A549 (cell line): Measurements from ENCODE around the gene BLOC1S4.

Experiments used
- ELK1 ChIP-seq: fragments of 150-350 bp; IDR thresholded peaks from 2 replicates; pipeline ENCODE4 v1.6.1; 2014; ENCODE audit warnings: low read depth, mild to moderate bottlenecking, low read length
- HOXB13 ChIP-seq: fragments of 250-450 bp; sonication (Bioruptor Pico); IDR thresholded peaks from 2 replicates; pipeline ENCODE4 v1.5.0; 2020; ENCODE audit warnings: low read depth, mild to moderate bottlenecking, moderate library complexity
- POLR2A ChIP-seq: IDR thresholded peaks from 2 replicates; pipeline ENCODE4 v1.6.1; 2012; ENCODE audit warnings: mild to moderate bottlenecking, low read length
- RCOR1 ChIP-seq: fragments of 150-350 bp; IDR thresholded peaks from 2 replicates; pipeline ENCODE4 v1.6.1; 2014; ENCODE audit warnings: antibody characterized with exemption, low read length, low read depth
- USF2 ChIP-seq: fragments of 450-650 bp; IDR thresholded peaks from 2 replicates; pipeline ENCODE4 v1.6.1; 2014; ENCODE audit warnings: antibody characterized with exemption
- TF ChIP-seq, protein P1 (sequence below): fragments of >200 bp; sonication (Bioruptor Twin); formaldehyde crosslinking; IDR thresholded peaks from 3 replicates; pipeline ENCODE4 v1.5.1; 2016

GRCh38 chr4:6680372-6681034 is 35.5 kb upstream of the BLOC1S4 start:
- TF ChIP-seq, protein P1, sequence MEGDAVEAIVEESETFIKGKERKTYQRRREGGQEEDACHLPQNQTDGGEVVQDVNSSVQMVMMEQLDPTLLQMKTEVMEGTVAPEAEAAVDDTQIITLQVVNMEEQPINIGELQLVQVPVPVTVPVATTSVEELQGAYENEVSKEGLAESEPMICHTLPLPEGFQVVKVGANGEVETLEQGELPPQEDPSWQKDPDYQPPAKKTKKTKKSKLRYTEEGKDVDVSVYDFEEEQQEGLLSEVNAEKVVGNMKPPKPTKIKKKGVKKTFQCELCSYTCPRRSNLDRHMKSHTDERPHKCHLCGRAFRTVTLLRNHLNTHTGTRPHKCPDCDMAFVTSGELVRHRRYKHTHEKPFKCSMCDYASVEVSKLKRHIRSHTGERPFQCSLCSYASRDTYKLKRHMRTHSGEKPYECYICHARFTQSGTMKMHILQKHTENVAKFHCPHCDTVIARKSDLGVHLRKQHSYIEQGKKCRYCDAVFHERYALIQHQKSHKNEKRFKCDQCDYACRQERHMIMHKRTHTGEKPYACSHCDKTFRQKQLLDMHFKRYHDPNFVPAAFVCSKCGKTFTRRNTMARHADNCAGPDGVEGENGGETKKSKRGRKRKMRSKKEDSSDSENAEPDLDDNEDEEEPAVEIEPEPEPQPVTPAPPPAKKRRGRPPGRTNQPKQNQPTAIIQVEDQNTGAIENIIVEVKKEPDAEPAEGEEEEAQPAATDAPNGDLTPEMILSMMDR, result no peak
- TF ChIP-seq RCOR1, result no peak
- no peak for TF ChIP-seq USF2
- no peak for TF ChIP-seq ELK1
- TF ChIP-seq HOXB13 (CRISPR knock-in tag), result no peak
- TF ChIP-seq POLR2A, result no peak
